ENCODE results near the gene CNOT11.
"Not testable (repeated sequence)": the region's sequence is repeated elsewhere in the genome, so short reads cannot be mapped to it uniquely, and the experiment has no call there.

The CNOT11 gene

DNA sequence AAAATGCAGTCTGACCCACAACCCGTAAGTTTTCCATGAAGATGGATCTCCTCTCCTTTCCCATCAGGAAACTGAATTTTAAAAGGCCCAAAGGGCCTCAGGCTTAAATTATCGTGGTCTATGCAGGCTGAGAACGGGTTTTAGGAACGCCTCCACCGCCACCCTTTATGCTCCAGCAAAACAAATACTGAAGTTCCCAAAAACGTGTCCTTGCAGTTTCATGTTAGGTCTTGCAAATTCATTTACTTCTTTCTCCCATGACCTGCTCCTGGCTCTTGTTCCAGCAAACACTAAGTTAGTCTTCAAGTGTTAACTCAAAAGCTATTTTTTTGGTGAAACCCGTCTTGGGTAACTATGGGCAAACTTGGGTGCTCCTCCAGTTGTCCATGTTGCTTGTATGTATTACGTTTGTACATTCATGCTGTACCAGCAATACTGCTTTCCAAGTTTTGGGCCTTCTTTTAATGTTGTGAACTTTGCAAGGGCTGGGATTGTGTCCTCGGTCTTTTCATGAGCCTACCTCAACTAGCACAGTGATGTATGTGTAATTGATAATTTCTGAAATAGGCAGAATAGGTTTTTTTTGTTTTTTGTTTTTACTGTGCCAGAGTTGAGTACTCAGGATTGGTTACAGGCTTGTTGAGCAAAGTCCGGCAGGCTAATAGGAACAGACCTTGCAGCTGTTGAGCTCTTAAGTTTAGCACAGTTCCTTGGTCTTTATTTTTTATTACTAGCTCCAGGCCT lies 57.6 kb downstream of the CNOT11 start:
- DNase-seq (ENCODE audit: low read depth), result no peak

DNA sequence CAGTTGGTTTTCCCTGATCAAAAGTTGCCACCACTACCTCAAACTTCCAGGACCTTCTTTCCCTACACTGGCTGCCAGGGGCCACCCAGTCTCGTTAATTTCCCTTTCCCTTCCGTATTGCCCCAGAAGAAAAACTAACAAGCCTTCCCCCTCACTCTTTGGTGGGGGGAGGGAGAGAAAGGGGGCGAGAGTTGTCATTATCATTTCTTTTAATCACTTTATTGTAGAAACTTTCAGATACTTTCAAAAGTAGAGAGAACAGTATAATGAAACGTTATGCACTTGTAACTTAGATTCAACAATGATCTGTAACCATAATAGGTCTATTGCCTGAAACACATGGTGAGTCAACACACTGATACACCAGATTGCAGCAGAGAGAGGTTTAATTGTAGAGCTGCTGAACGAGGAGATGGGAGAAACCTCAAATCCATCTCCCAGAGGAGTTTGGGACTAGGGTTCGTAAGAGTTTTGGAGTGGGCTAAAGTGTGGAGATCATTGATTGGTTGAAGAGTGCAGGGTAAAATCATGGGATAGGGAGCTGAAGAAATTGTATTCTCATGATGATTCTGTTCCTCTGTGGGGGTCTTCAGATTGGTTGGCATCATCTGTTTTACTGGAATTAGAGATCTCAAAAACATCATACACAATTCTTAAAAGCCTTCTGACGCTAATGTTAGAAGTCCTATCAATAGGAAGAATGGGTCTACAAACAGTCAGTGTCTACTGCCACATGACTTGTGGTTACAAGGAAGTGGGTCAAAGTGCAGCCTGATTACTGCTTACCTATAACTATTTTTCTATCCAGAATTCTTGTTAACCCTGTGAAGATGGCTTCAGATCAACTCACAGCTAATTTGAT lies 58.4 kb downstream of the CNOT11 start:
- no peak for DNase-seq (ENCODE audit: low read depth)

DNA sequence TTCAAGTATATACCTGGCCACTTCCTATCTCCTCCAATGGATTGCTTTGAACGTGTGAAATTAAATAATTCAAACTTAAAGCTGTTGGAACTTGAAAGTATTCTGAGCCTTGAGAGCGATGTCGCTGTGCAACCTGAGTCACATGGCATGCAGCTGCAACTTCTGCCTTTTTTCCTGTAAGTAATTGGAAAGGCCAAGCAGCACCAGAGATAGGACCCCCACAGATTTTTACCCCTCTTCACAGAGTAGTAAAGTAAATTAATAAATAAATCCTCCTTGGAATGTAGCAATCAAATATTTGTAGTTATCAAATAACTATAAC lies 59.0 kb downstream of the CNOT11 start:
- DNase-seq (ENCODE audit: low read depth), result no peak

DNA sequence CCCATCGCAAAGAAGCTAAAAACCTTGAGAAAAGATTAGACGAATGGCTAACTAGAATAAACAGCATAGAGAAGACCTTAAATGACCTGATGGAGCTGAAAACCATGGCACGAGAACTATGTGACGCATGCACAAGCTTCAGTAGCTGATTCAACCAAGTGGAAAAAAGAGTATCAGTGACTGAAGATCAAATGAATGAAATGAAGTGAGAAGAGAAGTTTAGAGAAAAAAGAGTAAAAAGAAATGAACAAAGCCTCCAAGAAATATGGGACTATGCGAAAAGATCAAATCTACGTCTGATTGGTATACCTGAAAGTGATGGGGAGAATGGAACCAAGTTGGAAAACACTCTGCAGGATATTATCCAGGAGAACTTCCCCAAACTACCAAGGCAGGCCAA lies 63.9 kb downstream of the CNOT11 start:
- DNase-seq (ENCODE audit: low read depth), result not testable (repeated sequence)
